ENCODE results near the gene SH3RF2.

Gene SH3RF2

GRCh38 chr5:146013761-146014160 lies 77.4 kb downstream of the SH3RF2 start:
- DNase-seq: no peak

- DNase-seq: peak; percentile 31
Measured at GRCh38 chr5:146015001-146015400, 78.6 kb downstream of the SH3RF2 start.

DNA sequence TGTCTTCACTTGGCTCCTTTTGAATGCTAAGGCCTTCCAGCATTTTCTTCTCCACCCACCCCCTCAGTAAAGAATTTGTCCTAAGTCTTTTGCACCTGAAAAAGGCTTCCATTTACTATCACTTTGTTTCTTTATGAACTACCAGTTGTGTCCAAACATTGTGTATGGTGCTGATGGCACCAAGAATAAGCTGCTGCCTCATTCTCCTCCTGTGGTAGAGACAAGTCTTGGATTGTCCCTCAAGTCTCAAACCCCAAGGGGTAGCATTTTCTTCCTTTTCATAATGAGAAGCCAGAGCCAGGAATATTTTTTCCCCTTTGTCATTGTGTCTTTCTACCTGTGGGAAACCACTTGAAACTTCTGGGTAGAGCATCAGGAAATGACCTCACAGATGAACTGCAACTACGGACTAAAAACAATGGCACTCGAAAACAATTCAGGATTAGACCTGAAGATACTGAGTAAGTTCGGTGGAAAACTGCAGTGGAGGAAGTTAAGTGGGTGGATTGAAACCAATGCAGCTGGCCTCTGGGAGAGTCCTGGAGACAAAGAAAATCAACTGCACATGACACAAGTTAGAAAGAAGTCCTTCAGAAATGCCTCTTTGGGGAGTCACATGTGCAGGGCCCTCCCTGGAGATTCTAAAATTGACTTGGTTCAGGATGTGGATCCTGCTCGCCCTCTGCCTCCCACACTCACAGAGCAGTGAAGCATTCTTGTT lies 80.5 kb downstream of the SH3RF2 start:
- DNase-seq: no peak

- DNase-seq: no peak
Measured at GRCh38 chr5:146018514-146019375, 82.4 kb downstream of the SH3RF2 start.

GRCh38 chr5:146020100-146020499 lies 83.7 kb downstream of the SH3RF2 start:
- DNase-seq: no peak

DNA sequence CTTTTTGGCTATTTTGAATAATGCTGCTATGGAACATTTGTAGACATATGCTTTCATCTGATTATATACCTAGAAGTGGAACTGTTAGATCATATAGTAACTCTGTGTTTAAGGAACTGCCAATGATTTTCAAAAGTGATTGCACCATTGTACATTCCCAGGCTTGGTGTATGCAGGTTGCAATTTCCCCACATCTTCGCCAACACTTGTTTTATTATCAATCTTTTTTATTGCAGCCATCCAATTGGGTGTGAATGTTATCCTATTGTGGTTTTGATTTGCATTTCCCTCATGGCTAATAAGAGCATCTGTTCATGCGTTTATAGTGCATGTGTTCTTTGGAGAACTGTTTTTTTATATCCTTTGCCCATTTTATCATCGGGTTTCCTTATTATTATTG lies 87.7 kb downstream of the SH3RF2 start:
- no peak for DNase-seq

DNA sequence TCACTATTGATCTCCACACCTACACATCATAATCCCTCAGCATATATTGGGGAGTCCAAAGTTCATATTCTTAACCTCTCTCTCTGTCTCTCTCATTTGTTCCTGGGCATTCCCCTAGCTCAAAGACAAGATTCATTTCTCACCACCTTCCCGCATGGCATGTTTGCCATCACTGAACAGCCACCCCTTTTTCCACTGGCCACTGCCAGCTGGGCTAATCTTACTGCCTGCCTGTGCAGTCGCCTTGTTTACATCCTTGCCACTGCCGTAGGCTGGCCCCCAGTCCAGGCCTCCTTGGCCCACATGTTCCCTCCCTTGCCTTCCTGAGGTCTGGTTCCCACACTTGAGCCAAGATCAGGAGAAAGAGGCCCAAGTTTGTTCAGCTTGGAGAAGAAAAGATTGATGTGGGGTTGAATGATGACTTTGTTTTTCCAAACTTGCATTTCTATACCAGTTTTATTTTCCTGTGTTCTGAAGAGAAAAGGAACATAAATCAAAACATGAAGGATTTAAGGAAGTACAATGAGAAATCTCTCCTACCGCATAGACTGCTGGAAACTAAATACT lies 88.8 kb downstream of the SH3RF2 start:
- DNase-seq: no peak

- DNase-seq: no peak
Measured at GRCh38 chr5:146025681-146026080, 89.3 kb downstream of the SH3RF2 start.

GRCh38 chr5:146026307-146027010 lies 90.1 kb downstream of the SH3RF2 start:
- DNase-seq: no peak

DNA sequence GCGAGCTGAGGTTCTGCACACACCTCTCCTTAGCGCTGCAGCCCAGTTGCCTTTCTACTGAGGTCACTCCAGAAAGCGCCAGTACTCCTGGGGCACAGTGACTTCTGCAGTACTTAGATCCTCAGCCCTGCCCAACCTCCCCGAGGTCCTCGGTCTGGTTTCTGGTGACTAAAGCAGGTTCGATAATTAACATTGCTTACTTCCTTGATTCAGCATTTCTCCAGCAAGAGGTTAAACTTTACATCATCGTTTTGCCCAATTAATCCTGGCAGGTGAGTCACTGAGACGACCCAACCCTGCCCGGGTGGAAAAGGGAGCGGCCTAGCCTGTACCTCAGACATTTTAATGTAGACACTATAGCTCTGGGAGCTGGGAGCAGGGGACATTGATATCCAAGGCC lies 91.4 kb downstream of the SH3RF2 start:
- DNase-seq: no peak

- no peak for DNase-seq
Measured at GRCh38 chr5:146032911-146033310, 96.5 kb downstream of the SH3RF2 start.

DNA sequence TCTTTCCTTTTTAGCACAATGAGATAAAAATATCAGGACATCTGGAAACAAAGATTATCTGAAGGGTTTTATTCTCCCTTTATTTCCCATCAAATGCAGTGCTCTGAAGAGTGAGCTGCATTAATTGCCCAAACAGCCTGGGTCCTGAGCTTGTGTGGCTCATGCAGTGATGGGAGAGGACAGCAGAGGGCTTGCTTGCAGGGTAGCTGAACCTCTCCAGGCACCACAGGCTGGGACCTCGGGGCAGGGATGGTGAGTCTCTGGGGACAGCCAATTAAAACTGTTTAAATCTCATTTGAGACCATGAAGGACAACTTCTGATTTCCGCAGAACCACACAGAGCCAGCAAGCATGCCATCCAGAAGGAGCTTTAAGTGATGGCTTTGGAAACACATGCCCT lies 97.7 kb downstream of the SH3RF2 start:
- DNase-seq: no peak

- DNase-seq: no peak
Measured at GRCh38 chr5:146034605-146035004, 98.2 kb downstream of the SH3RF2 start.

GRCh38 chr5:146039420-146039819 lies 103.0 kb downstream of the SH3RF2 start:
- no peak for DNase-seq

- DNase-seq: no peak
Measured at GRCh38 chr5:146040527-146040926, 104.1 kb downstream of the SH3RF2 start.

DNA sequence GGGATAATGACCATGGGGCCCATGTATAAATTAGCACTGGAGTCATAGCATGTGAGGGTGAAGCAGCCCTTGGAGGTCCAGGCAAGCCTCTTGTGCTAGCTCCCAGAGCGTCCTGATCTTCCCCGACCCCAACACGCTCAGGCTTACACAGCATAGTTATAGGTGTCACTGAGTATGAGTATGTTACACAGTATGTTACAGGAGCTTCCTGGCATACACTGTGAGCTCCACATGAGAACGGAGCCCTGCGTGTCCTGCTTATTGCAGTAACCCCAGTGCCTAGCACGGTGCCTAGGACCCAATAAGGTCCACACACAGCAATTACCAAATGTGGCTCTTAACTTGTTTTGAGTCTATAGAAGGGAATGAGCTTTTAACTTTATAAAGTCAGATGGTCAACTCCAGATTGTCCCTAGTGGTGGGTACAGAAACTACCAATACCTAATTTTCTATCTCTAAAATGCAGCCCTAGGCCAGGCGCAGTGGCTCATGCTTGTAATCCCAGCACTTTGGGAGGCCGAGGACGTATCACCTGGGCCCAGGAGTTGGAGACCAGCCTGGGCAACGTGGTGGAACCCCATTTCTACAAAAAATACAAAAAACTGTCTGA lies 104.9 kb downstream of the SH3RF2 start:
- DNase-seq: peak; percentile 56

DNA sequence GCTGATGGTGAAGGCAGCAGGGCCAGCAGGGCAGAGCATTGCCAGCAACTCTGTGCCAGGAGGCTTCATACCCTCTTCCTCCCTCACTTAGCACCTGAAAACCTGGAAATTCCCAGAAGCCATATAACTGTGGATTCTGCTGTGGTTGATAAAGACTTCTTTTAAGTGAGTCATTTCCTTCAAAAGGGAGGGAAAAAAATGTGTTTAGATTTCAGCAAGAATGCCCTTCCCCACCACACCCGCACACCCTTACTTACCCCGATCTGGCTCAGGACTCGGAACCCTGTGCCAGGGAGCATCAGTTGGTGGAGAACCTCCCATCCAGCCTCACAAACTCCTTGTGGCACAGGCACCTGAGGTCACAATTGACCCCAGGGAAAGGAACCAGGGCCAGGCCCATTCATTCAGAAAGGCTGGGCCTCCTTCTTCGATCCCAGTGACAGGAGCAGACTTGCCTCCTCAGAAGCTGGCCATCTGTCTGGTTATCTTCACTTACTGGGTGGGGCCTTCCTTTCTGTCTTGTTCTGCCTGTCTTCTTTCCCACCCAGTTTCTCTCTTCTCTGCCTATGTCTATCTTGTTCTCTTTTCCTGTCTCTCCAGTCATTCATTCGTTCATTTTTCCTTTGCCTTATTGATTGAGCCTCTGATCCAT lies 106.4 kb downstream of the SH3RF2 start:
- DNase-seq: peak; percentile 35

DNA sequence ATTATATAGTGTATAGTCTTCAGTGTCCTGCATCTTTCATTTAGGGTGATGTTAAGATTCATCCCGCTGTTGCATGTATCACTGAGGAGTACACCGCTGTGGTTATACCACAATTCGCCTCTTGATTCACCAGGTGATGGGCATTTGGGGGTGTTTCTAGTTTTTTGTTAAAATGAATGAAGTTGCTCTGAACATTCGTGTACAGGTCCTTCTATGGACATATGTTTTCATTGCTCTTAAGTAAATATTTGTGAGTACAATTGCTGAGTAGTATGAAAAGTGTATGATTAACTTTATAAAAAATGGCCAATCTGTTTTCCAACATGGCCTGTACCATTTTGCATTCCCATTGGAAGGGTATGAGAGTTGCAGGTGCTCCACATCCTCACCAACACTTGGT lies 107.3 kb downstream of the SH3RF2 start:
- DNase-seq: no peak

DNA sequence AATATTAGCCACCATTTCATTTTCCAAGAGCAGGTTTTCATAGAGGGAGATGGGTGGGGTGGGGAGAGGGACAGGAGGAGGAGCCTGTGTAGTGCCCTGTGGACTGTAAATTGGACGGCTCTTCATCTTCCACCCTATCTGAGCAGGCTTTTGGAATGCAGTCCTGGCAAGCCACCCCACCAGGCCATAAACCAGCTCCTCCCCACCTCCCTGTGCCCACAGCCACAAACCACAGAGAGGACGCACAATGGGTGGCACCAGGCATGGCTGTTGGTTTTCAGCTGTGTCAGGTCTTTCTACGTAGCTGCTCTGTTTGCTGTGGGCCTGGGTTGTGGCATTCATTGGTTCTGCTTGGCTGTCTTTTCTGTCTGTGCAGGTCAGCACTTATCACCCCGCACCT lies 111.0 kb downstream of the SH3RF2 start:
- DNase-seq: no peak

DNA sequence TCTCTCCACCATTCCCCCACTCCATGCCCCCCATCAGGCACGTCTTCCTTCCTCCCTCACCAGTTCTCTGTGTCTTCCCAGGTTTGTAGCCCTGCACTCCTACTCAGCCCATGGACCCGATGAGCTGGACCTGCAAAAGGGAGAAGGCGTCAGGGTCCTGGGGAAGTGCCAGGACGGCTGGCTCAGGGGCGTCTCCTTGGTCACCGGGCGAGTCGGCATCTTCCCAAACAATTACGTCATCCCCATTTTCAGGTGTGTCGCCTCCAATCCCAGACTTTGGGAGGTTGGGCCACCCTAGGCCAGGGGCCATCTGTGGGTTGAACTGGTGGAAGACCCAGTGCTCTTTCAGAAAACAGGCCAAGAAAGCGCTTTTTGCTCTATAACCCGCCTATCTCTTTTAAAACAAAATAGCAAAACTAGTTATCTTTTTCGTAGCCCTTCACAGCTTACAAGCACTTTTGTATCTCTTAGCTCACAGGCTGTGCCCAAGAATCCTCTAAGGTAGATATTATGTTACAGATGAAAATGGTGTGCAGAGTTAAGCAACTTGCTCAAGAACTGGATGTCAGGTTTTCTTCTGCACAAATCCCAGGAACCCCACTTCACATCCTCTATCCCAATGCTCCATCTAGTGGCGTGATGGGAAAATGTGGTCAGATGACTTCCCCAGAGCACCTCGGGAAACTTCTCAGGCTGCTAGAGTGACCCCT lies 112.8 kb downstream of the SH3RF2 start:
- DNase-seq: peak; percentile 74

- no peak for DNase-seq
Measured at GRCh38 chr5:146049704-146050026, 113.3 kb downstream of the SH3RF2 start.

DNA sequence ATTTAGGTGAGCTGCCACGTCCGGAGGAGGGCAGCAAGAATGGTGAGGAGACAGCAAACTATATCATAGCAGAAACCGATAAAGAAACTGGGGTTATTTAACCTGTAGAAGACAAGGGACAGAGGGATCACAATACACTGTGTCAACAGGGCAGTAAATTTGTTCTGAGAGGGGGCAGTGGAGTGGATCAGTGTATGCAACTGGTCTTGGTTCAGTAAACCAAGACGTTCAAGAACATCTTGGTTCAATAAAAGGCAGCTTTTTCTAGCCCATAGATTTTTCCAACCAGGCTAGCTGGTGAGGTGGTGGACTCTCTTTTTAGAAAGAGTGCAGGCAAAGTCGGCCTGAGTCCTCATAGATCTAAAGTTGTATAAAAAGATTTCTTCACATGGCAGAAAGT lies 113.7 kb downstream of the SH3RF2 start:
- DNase-seq: no peak
